GM20000 (cell line): ENCODE results near the gene AOAH.

Experiments
- DNase-seq: peaks from one replicate; pipeline ENCODE4 v3.0.0; 2012; ENCODE audit warnings: low spot score
- CTCF ChIP-seq: IDR thresholded peaks from 2 replicates; pipeline ENCODE4 v1.5.1; 2012; ENCODE audit warnings: mild to moderate bottlenecking, control low read depth; ENCODE audit errors: extremely low read depth, missing control alignments

Gene AOAH

GRCh38 chr7:36638140-36638539, 86.2 kb downstream of the AOAH start:
- no peak for TF ChIP-seq CTCF
- DNase-seq = no peak

- no peak for TF ChIP-seq CTCF
- no peak for DNase-seq
Measured at GRCh38 chr7:36637417-36637816, 86.9 kb downstream of the AOAH start.

- no peak for DNase-seq
- TF ChIP-seq CTCF = no peak
Measured at GRCh38 chr7:36636126-36636525, 88.2 kb downstream of the AOAH start.

GRCh38 chr7:36635091-36635490, 89.2 kb downstream of the AOAH start:
- no peak for DNase-seq
- no peak for TF ChIP-seq CTCF

- DNase-seq = no peak
- no peak for TF ChIP-seq CTCF
Measured at GRCh38 chr7:36633377-36633776, 90.9 kb downstream of the AOAH start.

- TF ChIP-seq CTCF = no peak
- DNase-seq = no peak
Measured at GRCh38 chr7:36630112-36630650, 94.1 kb downstream of the AOAH start.

- DNase-seq = no peak
- TF ChIP-seq CTCF = no peak
Measured at GRCh38 chr7:36629351-36629750, 94.9 kb downstream of the AOAH start.
